GM19193 (cell line): ENCODE data around the gene ESPNL.

Source experiments
- POLR2A ChIP-seq: IDR thresholded peaks from 4 replicates; pipeline ENCODE4 v1.6.1; 2011; ENCODE audit not compliant: insufficient read depth, insufficient read length; ENCODE audit errors: extremely low read depth

The ESPNL gene

GRCh38 chr2:238069021-238069709, 31.0 kb upstream of the ESPNL start:
- TF ChIP-seq POLR2A: no peak

DNA sequence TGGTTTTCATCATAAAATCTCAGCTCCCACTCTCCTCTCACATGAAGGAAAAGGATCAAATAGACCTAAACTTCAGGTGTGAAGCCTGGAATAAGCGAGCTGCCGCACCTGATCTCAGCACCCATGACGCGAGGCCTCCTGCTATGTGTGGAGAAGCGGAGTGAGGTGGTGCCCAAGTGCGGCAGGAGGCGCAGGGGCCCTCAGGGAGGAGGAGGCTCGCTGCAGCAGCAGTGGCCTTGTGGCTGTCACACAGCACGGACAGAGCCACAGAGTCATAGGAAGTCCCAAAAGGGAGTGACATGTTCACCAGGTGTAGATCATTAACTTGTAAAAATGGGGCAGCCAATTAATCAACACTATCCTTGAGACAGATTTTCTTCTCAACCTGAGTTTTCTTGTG, 30.3 kb upstream of the ESPNL start:
- TF ChIP-seq POLR2A: no peak

DNA sequence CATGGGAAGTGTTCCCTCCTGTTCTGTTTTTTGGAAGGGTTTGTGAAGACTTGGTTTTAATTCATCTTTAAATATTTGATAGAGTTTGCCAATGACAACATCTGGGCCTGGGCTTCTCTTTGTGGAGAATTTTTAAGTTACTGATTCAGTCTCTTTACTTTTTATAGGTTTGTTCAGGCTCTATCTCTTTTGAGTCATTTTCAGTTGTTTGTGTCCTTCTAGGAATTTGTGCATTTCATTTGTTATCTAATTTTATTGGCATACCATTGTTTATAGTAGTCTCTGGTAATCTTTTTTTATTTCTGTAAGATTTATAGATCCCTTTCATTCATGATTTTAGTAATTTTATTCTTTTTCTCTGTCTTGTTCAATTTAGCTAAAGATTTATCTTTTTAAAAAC, 24.7 kb upstream of the ESPNL start:
- TF ChIP-seq POLR2A: no peak

- no peak for TF ChIP-seq POLR2A
These were observed 22.8 kb upstream of the ESPNL start for GRCh38 chr2:238077292-238077691.

DNA sequence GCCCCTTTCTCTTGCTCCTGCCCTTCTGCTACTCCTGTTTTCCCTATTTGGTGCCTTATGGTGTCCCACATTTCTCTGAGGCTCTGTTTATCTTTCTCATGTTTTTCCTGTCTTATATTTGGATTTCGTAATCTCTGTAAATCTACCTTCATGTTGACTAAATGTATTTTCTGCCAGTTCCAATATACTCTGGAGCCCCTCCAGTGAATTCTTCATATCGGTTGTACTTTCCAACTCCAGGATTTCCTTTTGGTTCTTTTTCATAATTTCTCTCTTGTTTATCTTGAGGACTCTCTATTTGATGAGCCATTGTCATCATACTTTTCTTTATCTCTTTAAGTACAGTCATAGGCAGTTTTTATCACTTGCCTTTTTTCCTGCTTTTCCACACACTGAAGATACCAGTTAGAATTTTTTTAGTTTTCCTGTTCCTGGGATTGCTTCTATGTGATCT, 20.2 kb upstream of the ESPNL start:
- TF ChIP-seq POLR2A: no peak

- TF ChIP-seq POLR2A: no peak
These were observed 19.6 kb upstream of the ESPNL start for GRCh38 chr2:238080518-238080917.

- no peak for TF ChIP-seq POLR2A
These were observed 19.0 kb upstream of the ESPNL start for GRCh38 chr2:238081150-238081549.

DNA sequence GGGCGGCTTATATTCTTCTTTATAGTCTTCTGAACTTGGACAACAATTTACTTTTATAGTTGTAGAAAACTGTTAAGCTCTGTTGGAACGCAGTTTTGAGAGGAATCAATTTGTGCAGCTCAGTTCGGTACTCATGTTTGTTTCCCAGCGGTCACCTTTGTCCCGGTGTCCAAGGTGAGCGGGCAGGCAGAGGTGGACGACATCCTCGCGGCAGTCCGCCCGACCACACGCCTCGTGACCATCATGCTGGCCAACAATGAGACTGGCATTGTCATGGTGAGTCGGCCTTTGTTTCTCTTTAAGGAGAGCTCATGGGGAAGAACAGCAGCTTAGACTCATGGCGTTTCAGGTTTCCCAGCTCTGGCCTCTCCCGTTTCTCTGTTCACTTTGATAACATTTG, 18.6 kb upstream of the ESPNL start:
- no peak for TF ChIP-seq POLR2A

- TF ChIP-seq POLR2A: no peak
These were observed 18.0 kb upstream of the ESPNL start for GRCh38 chr2:238082151-238082550.

DNA sequence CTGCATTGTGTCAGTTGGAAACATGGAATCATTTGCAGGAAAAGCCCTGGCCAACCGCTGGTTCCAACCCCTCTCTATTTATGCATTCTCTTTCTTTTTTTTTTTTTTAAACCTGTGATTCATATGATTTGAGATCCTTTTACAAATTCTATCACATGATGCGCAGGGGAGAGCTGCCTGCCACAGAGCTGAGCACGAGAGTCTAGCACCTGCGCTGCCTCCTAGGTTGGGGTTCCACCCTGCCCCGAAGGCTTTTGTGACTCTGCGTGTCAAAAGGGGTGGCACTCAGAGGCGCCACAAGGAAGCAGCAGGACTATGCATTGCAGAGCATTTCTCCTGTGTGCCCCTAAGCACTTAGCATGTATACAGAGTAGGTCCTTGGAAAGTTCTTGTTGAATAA, 17.3 kb upstream of the ESPNL start:
- TF ChIP-seq POLR2A: no peak

DNA sequence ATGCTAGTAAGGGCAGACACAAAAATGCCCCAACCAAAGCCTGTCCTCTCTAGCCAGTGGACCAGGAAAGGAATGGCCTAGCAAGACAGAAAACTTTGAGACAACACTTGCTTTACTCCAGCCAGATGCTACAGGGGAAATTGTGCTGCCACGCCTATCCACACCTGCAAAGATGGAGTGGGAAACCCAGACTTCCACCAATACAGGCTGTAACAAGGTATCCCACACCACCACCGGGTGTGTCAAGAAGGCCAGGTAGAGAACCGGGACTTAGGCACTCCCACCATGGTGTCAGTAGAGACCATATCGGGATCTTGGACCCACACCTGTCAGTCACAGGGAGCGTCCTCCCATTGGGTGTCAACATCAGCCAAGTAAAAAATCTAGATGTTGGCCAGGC, 16.2 kb upstream of the ESPNL start:
- no peak for TF ChIP-seq POLR2A

- TF ChIP-seq POLR2A: no peak
These were observed 15.4 kb upstream of the ESPNL start for GRCh38 chr2:238084761-238085160.

DNA sequence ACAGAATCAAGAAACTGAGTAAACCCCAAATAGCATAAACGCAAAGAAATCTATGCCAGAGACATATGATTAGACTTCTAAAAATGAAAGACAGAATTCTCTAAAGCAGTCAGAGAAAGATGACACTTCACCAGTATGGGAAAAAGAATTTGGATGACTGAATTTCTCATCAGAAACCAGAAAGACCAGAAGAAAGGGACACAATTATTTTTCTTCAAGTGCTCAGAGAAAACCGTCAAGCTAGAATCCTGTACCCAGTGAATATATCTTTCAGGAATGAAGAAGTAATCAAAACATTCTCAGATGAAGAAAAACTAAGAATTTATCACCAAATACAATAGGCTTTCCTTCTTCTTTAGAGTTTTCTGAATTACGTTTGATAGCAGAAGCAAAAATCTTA, 14.2 kb upstream of the ESPNL start:
- no peak for TF ChIP-seq POLR2A

DNA sequence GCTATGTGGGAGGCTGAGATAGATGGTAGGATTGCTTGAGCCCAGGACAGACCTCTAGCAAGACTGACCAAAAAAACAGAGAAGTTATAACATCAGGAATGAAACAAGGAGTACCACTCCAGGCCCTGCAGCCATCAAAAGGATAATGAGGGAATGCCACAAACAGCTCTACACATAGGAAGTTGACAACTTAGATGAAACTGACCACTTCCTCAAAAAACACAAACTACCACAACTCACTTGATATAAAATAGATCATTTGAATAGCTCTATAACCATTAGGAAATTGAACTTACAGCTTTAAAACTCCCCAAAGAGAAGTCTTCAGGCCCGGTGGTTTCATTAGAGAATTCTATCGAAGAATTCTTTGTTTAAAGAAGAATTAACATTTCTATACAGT, 12.9 kb upstream of the ESPNL start:
- TF ChIP-seq POLR2A: no peak

GRCh38 chr2:238090887-238091286, 9.3 kb upstream of the ESPNL start:
- TF ChIP-seq POLR2A: no peak

- TF ChIP-seq POLR2A: no peak
These were observed 8.6 kb upstream of the ESPNL start for GRCh38 chr2:238091436-238092060.
